ENCODE data around the gene HOXC11. TPM values are rescaled to one million over a fixed set of nuclear protein-coding genes. Genes with fewer than 3 reads are reported as not detected.

HOXC11 gene
- total RNA-seq, 1 experiment from 2014 or later: not detected

DNA sequence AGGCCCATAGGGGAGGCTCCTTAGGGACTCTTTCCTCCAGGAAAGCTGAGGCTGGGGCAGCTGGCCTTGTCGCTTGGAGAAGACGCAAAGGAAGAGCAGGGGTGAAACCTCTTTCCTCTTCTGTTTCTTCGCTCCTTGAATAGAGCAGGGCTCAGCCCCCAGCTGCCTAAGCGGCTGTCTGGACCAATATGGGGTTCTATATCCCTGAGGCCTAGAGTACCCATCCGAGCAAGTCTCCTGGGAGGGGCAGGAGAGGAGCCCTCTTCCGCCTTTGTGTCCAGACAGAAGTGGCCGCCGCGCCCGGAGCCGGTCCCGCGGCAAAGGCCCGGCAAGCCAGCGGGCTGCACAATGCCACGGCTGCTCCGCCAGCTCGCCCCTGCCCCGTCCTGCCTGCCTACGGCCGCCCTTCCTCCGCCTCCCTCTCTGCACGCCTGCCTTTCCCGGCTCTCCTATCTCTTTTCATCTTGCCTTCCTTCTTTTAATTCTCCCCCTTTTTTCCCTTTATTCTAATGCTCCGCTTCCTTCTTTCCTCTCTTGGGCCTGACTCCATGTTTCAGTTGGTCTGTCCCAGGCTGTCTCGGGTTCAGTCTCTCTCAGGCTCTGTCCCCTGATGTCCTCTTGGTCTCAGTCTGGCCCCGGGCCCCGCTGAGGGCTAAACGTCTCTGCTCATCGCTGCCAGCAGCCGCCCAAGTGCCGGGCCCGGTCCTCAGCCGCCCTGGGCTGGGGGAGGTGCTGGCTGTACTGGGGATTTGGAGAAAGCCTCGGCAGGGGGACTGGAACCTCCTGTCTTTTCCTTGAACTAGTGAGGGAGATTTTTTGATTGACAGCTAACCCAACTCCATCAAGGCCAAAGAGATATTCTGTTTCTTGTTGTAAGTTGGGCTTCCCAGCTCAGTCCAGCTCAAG is 24.5 kb downstream of the HOXC11 start:
- DNase-seq (ENCODE audit: low spot score): no peak

GRCh38 chr12:53998110-53998899 is 25.4 kb downstream of the HOXC11 start:
- no peak for DNase-seq (ENCODE audit: low spot score)

DNA sequence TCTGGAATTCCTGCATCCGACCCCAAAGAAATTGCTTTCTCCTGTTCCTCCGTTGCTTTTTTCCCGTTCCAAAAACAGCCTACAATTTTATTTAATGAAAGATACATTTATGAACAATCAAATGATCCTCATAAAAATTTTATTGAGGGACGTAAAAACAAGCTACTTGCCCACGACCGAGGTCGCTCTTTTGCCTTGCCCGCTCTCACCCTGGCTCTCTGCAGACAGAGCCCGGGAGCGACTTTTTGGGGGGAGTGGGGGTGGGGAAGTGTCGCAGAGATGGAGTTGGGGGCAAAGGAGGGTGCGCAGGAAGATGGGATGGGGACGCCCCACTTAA is 25.9 kb downstream of the HOXC11 start:
- no peak for DNase-seq (ENCODE audit: low spot score)

GRCh38 chr12:53999559-54000115 is 26.7 kb downstream of the HOXC11 start:
- DNase-seq (ENCODE audit: low spot score): no peak

GRCh38 chr12:54000116-54001114 is 27.5 kb downstream of the HOXC11 start, which contains the start of gene HOXC9:
TSS of gene HOXC9 (plus strand) at chr12:54000161. CDS start at chr12:54000189, 28 bp downstream.
- no peak for DNase-seq (ENCODE audit: low spot score)

GRCh38 chr12:54001283-54002187 is 28.6 kb downstream of the HOXC11 start:
- no peak for DNase-seq (ENCODE audit: low spot score)

- DNase-seq (ENCODE audit: low spot score): no peak
These were observed 29.5 kb downstream of the HOXC11 start for GRCh38 chr12:54002278-54002914.

GRCh38 chr12:54002915-54003389 is 30.0 kb downstream of the HOXC11 start:
- DNase-seq (ENCODE audit: low spot score): no peak

GRCh38 chr12:54003625-54004024 is 30.7 kb downstream of the HOXC11 start:
- DNase-seq (ENCODE audit: low spot score): no peak

DNA sequence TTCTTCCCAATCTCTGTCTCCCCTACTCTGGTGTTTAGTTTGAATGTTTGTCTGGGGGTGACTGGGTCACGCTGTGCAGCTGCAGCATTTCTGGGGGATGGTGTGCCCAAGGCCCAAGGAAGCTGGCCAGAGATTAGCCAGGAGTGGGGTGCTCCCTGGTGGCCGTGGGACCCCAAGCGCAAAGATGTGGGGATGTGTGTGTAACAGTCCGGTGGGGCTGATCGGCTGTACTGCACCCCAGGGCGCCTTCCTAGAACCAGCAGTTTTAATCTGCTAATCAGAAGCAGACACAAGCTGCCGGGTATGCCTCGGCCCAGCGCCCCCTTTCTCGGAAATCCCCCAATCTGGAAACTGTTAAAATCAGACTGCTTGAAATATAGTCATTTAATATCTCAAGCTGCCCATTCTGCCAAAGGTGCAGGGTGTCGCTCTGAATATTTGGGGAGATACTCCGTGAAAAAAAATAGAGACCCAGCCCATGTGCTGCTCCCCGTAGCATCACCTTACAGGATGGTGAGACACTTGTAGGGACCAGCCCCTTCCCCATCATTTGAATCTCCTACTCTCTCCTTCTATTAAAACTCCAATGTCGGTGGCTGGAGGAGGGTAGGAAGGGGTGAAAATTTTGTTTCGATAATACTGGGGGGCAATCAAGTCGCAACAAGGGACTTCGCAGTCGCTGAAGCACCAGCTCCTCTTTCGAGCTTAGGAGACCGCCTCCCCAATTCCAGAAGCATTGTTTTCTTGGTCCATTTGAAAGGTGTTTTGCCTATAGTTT is 31.3 kb downstream of the HOXC11 start:
- peak; percentile 59 for DNase-seq (ENCODE audit: low spot score)

GRCh38 chr12:54004841-54005530 is 32.1 kb downstream of the HOXC11 start:
- DNase-seq (ENCODE audit: low spot score): no peak

DNA sequence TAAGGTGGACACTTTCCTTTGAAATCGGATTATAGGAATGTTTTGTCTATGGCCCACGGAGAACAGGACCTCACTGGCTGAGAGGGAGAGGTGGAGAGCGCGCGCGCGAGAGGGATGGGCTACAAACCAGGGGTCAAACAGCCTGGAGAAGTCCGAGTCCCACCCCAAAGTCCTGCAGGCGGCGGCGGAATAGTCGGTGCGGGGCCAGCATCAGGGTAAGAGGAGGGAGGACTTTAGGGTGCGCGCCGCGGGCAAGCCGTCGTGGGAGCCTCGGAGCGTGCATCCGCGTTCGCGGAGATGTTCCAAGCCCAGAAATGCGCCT is 32.6 kb downstream of the HOXC11 start:
- no peak for DNase-seq (ENCODE audit: low spot score)

DNA sequence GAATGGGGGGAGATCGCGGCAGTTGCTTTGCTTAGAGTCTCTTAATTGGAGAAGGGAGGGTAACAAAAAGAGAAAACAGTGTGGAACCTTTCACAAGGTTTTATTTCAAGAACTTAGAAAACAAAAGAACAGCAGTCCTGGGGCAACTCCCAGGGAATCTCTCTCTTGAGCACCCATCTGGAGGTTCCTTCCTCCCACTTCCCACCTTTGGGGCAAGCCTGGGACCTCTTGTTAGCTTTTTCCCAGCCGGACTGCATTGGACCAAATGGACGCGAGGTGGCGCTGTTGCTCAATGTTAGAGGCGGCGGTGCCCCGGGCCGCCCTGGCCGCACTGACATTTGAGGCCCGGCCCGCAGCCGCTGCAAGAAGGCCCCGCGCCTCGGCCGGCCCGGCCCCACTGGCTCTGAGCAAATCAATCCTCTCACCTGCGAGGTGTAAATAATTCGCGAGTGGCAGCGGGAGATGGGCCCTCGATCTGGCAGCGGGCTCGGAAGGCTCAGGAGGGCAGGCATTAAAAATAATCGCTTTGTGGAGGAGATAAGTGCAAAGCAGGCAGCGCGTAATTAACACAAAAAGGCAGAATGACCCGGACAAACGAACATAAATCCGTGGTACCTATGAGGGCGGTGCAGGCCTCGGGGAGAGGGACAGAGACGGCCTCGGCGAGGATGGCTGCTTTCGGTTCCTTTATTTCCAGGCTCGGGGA is 33.1 kb downstream of the HOXC11 start:
- DNase-seq (ENCODE audit: low spot score): peak; percentile 95

- no peak for DNase-seq (ENCODE audit: low spot score)
These were observed 33.8 kb downstream of the HOXC11 start for GRCh38 chr12:54006559-54007220.

DNA sequence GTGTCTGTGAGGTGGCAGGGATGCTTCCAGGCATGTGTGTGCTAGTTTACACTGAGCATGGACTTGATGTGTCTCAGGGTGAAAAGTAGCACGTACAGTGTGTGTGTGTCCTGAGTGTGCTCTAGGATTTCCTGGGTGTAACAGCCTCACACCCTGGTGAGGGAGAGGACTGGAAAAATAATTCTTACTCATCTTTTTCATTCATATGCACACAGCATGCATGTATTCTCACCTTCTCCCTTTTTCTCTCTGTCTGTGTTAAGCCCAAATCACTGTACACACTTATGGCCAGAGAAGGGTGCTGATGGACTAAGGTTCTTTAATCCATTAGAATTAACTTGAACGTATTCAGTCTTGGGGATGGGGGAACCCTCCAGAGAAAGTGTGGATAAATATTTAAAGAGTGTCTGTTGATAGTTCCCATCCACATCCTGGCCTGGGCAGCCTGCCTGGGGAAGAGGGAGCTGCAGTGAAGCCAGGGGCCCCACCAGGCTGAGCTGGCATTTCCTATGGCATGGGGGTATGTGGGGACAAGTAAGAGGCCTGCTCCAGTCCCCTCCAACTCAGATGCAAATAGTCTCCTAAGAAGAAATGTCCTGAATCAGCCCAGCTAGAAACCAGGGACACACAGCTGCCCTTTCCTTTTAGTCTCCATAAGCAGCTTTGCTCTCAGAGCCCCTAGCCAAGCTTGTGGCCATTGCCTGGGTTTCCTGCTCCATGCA is 34.8 kb downstream of the HOXC11 start:
- DNase-seq (ENCODE audit: low spot score): no peak

GRCh38 chr12:54008260-54008552 is 35.3 kb downstream of the HOXC11 start:
- DNase-seq (ENCODE audit: low spot score): no peak
